H9 (cell line): Measurements from ENCODE around the gene SMU1. TPM values are rescaled to one million over a fixed set of nuclear protein-coding genes. Genes with fewer than 3 reads are reported as not detected.

Source experiments
- DNase-seq: peaks from one replicate; pipeline ENCODE4 v3.0.0-alpha.2; 2017
- H2AFZ ChIP-seq: one replicate; pipeline ENCODE4 v1.6.1; 2013; ENCODE audit warnings: mild to moderate bottlenecking, low read length, control low read depth, moderate library complexity
- H2AK5ac ChIP-seq: 2 replicates; pipeline ENCODE4 v1.6.1; 2013; ENCODE audit warnings: low read length, control low read depth, mixed read lengths; ENCODE audit not compliant: insufficient read length
- H2BK120ac ChIP-seq: one replicate; pipeline ENCODE4 v1.6.1; 2013; ENCODE audit warnings: low read depth, mild to moderate bottlenecking, low read length, control low read depth, inconsistent platforms; ENCODE audit not compliant: poor library complexity, severe bottlenecking
- H2BK12ac ChIP-seq: 2 replicates; pipeline ENCODE4 v1.6.1; 2013; ENCODE audit warnings: low read length, control low read depth, mixed read lengths, low read depth; ENCODE audit not compliant: insufficient read length
- H2BK15ac ChIP-seq: 2 replicates; pipeline ENCODE4 v1.6.1; 2013; ENCODE audit warnings: low read depth, low read length, control low read depth
- H2BK20ac ChIP-seq: one replicate; pipeline ENCODE4 v1.6.1; 2013; ENCODE audit warnings: low read depth, mild to moderate bottlenecking, low read length, control low read depth, inconsistent platforms; ENCODE audit not compliant: poor library complexity, severe bottlenecking
- H2BK5ac ChIP-seq: 2 replicates; pipeline ENCODE4 v1.6.1; 2013; ENCODE audit warnings: low read length, control low read depth, mixed read lengths; ENCODE audit not compliant: insufficient read length
- H3K14ac ChIP-seq: 2 replicates; pipeline ENCODE4 v1.6.1; 2013; ENCODE audit warnings: low read length, control low read depth; ENCODE audit not compliant: insufficient read depth
- H3K18ac ChIP-seq: 2 replicates; pipeline ENCODE4 v1.6.1; 2013; ENCODE audit warnings: low read depth, mild to moderate bottlenecking, mixed read lengths, low read length, control low read depth; ENCODE audit not compliant: insufficient read length
- H3K23ac ChIP-seq: 2 replicates; pipeline ENCODE4 v1.6.1; 2013; ENCODE audit warnings: low read length, control low read depth, mixed read lengths, low read depth; ENCODE audit not compliant: insufficient read length
- H3K23me2 ChIP-seq: 2 replicates; pipeline ENCODE4 v1.6.1; 2013; ENCODE audit warnings: low read depth, mild to moderate bottlenecking, mixed read lengths, low read length, control low read depth; ENCODE audit not compliant: insufficient read length, poor library complexity, severe bottlenecking
- H3K27ac ChIP-seq: 2 replicates; pipeline ENCODE4 v1.5.1; 2013; ENCODE audit warnings: low read length, control low read depth, mixed read lengths, low read depth; ENCODE audit not compliant: insufficient read length
- H3K27me3 ChIP-seq: 2 replicates; pipeline ENCODE4 v1.6.1; 2013; ENCODE audit warnings: low read length, control low read depth, inconsistent platforms; ENCODE audit not compliant: insufficient read depth
- H3K4ac ChIP-seq: 2 replicates; pipeline ENCODE4 v1.6.1; 2013; ENCODE audit warnings: low read depth, mild to moderate bottlenecking, control low read depth, inconsistent platforms, low read length, moderate library complexity
- H3K4me1 ChIP-seq: 2 replicates; pipeline ENCODE4 v1.6.1; 2013; ENCODE audit warnings: low read length, control low read depth, inconsistent platforms; ENCODE audit not compliant: insufficient read depth
- H3K4me2 ChIP-seq: 2 replicates; pipeline ENCODE4 v1.6.1; 2013; ENCODE audit warnings: low read length, control low read depth, mixed read lengths; ENCODE audit not compliant: insufficient read length, insufficient read depth
- H3K56ac ChIP-seq: 2 replicates; pipeline ENCODE4 v1.6.1; 2013; ENCODE audit warnings: low read depth, mild to moderate bottlenecking, mixed read lengths, low read length, control low read depth; ENCODE audit not compliant: insufficient read length
- H3K79me1 ChIP-seq: 2 replicates; pipeline ENCODE4 v1.6.1; 2013; ENCODE audit warnings: low read depth, mild to moderate bottlenecking, moderate library complexity, low read length, control low read depth, inconsistent platforms; ENCODE audit not compliant: insufficient read depth, poor library complexity, severe bottlenecking
- H3K79me2 ChIP-seq: 2 replicates; pipeline ENCODE4 v1.6.1; 2013; ENCODE audit warnings: low read length, control low read depth, inconsistent platforms; ENCODE audit not compliant: insufficient read depth
- H3K9ac ChIP-seq: 2 replicates; pipeline ENCODE4 v1.6.1; 2013; ENCODE audit warnings: low read length, control low read depth, mixed read lengths; ENCODE audit not compliant: insufficient read length; ENCODE audit errors: extremely low read depth
- H3K9me3 ChIP-seq: one replicate; pipeline ENCODE4 v1.6.1; 2013; ENCODE audit warnings: low read depth, low read length, inconsistent platforms; ENCODE audit not compliant: control insufficient read depth
- H3T11ph ChIP-seq: one replicate; pipeline ENCODE4 v1.6.1; 2013; ENCODE audit warnings: mild to moderate bottlenecking, low read length, control low read depth, inconsistent platforms
- H4K20me1 ChIP-seq: one replicate; pipeline ENCODE4 v1.6.1; 2013; ENCODE audit not compliant: control insufficient read depth, insufficient read length, insufficient read depth
- H4K5ac ChIP-seq: 2 replicates; pipeline ENCODE4 v1.6.1; 2013; ENCODE audit warnings: low read depth, mild to moderate bottlenecking, mixed read lengths, low read length, control low read depth; ENCODE audit not compliant: insufficient read length
- H4K8ac ChIP-seq: replicated peaks from 2 replicates; pipeline ENCODE4 v1.6.1; 2013; ENCODE audit warnings: low read length, control low read depth, mixed read lengths, low read depth; ENCODE audit not compliant: insufficient read length
- H4K91ac ChIP-seq: 2 replicates; pipeline ENCODE4 v1.6.1; 2013; ENCODE audit warnings: low read depth, mild to moderate bottlenecking, moderate library complexity, mixed read lengths, low read length, control low read depth; ENCODE audit not compliant: insufficient read length
- H3K27ac Mint-ChIP-seq, 3 experiments: 2 replicates in 2 of 3; 3 replicates in 1 of 3; pipeline ENCODE4 v1.8.0; 2020 to 2021; ENCODE audit warnings: mixed read lengths in 3 of 3, mild to moderate bottlenecking in 1 of 3, moderate library complexity in 1 of 3
- H3K27me3 Mint-ChIP-seq: 2 replicates; pipeline ENCODE4 v1.8.0; 2021; ENCODE audit warnings: low read depth, mild to moderate bottlenecking, moderate library complexity, mixed read lengths
- H3K36me3 Mint-ChIP-seq, 3 experiments: 2 replicates in 2 of 3; 3 replicates in 1 of 3; pipeline ENCODE4 v1.8.0; 2020 to 2021; ENCODE audit warnings: low read depth in 3 of 3, mixed read lengths in 3 of 3; ENCODE audit not compliant: insufficient read depth in 1 of 3
- H3K4me1 Mint-ChIP-seq, 2 experiments: 2 replicates each; pipeline ENCODE4 v1.8.0; 2020; ENCODE audit warnings: mixed read lengths in 2 of 2
- H3K4me3 Mint-ChIP-seq, 2 experiments: 2 replicates in 1 of 2; 3 replicates in 1 of 2; pipeline ENCODE4 v1.8.0; 2020 to 2021; ENCODE audit warnings: mild to moderate bottlenecking in 2 of 2, mixed read lengths in 2 of 2, moderate library complexity in 1 of 2
- H3K9me3 Mint-ChIP-seq, 2 experiments: 2 replicates in 1 of 2; 3 replicates in 1 of 2; pipeline ENCODE4 v1.8.0; 2020; ENCODE audit warnings: mild to moderate bottlenecking in 2 of 2, mixed read lengths in 2 of 2, moderate library complexity in 1 of 2
- CTCF ChIP-seq: fragments of 200-600 bp; sonication (generic); conservative IDR thresholded peaks from 3 replicates; pipeline ENCODE4 v1.8.0; 2021; ENCODE audit warnings: antibody characterized with exemption, mild to moderate bottlenecking
- WGBS: extraction: QIAGEN DNeasy Blood & Tissue Kit; methylation state at CpG from one replicate; pipeline ENCODE4 v1.1.7; 2013; ENCODE audit warnings: missing lambda C conversion rate, low lambda C conversion rate, mixed read lengths; ENCODE audit not compliant: insufficient read length; ENCODE audit errors: extremely low coverage; 5-methylcytosine and 5-hydroxymethylcytosine counted together
- total RNA-seq: library from RNA; stranded (reverse); gene quantifications from 2 replicates; pipeline ENCODE4 v1.2.1, GENCODE V29; 2021

SMU1 gene
- total RNA-seq, 1 experiment from 2014 or later = 26.9 TPM

GRCh38 chr9:33049680-33050361, 26.7 kb downstream of the SMU1 start:
- no peak overlapping the region for H2BK12ac ChIP-seq
- no peak overlapping the region for H3T11ph ChIP-seq
- no peaks in the 10 kb centered on the region for H3K79me1 ChIP-seq
- no peak overlapping the region for H3K23ac ChIP-seq
- H3K56ac ChIP-seq = no peak overlapping the region
- no peaks in the 10 kb centered on the region for H4K20me1 ChIP-seq
- H4K8ac ChIP-seq = no peak overlapping the region
- no peak overlapping the region for H4K91ac ChIP-seq
- Mint-ChIP-seq H3K27ac (no peak overlapping the region; a peak in 1 of 7 replicates), H3K4me3 (no peak overlapping the region), H3K9me3 (no peaks in the 10 kb centered on the region), H3K36me3 (peaks cover 16 to 60% (median 44%) of the 10 kb centered on the region in 3 experiments; a peak in 6 of 7 replicates), H3K27me3 (no peaks in the 10 kb centered on the region), H3K4me1 (peaks cover 3 to 4% of the 10 kb centered on the region in 2 experiments)
- no peak for DNase-seq
- no CpG with 5 or more reads among the region's 2 CpGs for WGBS
- no peaks in the 10 kb centered on the region for H3K4me1 ChIP-seq
- H3K23me2 ChIP-seq = no peaks in the 10 kb centered on the region
- no peak overlapping the region for H2AFZ ChIP-seq
- H2BK5ac ChIP-seq = no peak overlapping the region
- H2BK20ac ChIP-seq = no peak overlapping the region
- H3K9ac ChIP-seq = no peak overlapping the region
- no peaks in the 10 kb centered on the region for H3K9me3 ChIP-seq
- no peak overlapping the region for H2AK5ac ChIP-seq
- H3K27me3 ChIP-seq = no peaks in the 10 kb centered on the region
- H2BK15ac ChIP-seq = no peak overlapping the region
- TF ChIP-seq CTCF = no peak
- no peak overlapping the region for H3K4ac ChIP-seq
- H3K18ac ChIP-seq = no peak overlapping the region
- no peaks in the 10 kb centered on the region for H3K79me2 ChIP-seq
- H4K5ac ChIP-seq = no peak overlapping the region
- H3K14ac ChIP-seq = no peak overlapping the region
- no peak overlapping the region for H2BK120ac ChIP-seq
- H3K4me2 ChIP-seq = no peak overlapping the region
- H3K27ac ChIP-seq = no peak overlapping the region
